K562 (cell line): Measurements from ENCODE around the gene ULBP1. TPM values are rescaled to one million over a fixed set of nuclear protein-coding genes. Genes with fewer than 3 reads are reported as not detected.
"Not testable (repeated sequence)": the region's sequence is repeated elsewhere in the genome, so short reads cannot be mapped to it uniquely, and the experiment has no call there.

ENCODE experiments used
- ATAC-seq: fragments of 200-7000 bp; cut with Tn5 transposase; 3 replicates; pipeline ENCODE4 v1.9.1; 2020; ENCODE audit warnings: moderate library complexity
- BruUV-seq: library from RNA; stranded (reverse); fragments of 400-500 nt; replicated peaks from 2 replicates; lab custom pipeline; 2021; lab: Mats Ljungman, UMichigan
- CTCF ChIA-PET: fragments of 300-600 bp; formaldehyde crosslinking; extraction: SDS; loops from one replicate; lab custom pipeline; 2021; ENCODE audit warnings: low intra/inter-chr PET ratio; lab: Yijun Ruan, JAX
- POLR2A ChIA-PET: fragments of 300-600, 350-650 bp; sonication (Branson Sonifier 250); formaldehyde crosslinking; extraction: SDS; loops from one replicate; lab custom pipeline; 2021; ENCODE audit warnings: antibody characterized with exemption, inconsistent platforms; lab: Yijun Ruan, JAX
- DNase-seq, 4 experiments: peaks; one replicate each; pipeline versions ENCODE4 v3.0.0 to v3.0.0-alpha.2; 2011 to 2018; ENCODE audit warnings: low spot score in 3 of 4, mixed read lengths in 3 of 4; ENCODE audit errors: extremely low read depth in 1 of 4
- FAIRE-seq: peaks from 2 replicates; lab custom pipeline; 2011; peaks lifted over from hg19 to GRCh38; lab: Jason Lieb, UNC
- H2AFZ ChIP-seq: 2 replicates; pipeline ENCODE4 v1.6.0; 2011; ENCODE audit warnings: low read depth, low read length, control low read depth, inconsistent platforms
- H3K27ac ChIP-seq: fragments of 200-600 bp; 3 replicates; pipeline ENCODE4 v1.8.0; 2011; ENCODE audit warnings: low read depth, mild to moderate bottlenecking, control low read depth, inconsistent platforms, low read length, moderate library complexity, mixed read lengths; ENCODE audit errors: extremely low read depth
- H3K27me3 ChIP-seq, 2 experiments: fragments of 300-600 bp in 1 of 2; 2 replicates in 1 of 2; 3 replicates in 1 of 2; pipeline versions ENCODE4 v1.6.0 to v1.8.0; 2011; ENCODE audit warnings: inconsistent platforms in 2 of 2, low read length in 2 of 2, mild to moderate bottlenecking in 1 of 2, mixed read lengths in 1 of 2, moderate library complexity in 1 of 2; ENCODE audit not compliant: control insufficient read depth in 2 of 2, insufficient read depth in 2 of 2
- H3K36me3 ChIP-seq: fragments of 300-600 bp; 3 replicates; pipeline ENCODE4 v1.8.0; 2011; ENCODE audit warnings: mild to moderate bottlenecking, low read length, inconsistent platforms; ENCODE audit not compliant: control insufficient read depth, insufficient read depth
- H3K4me1 ChIP-seq, 2 experiments: fragments of 200-600 bp in 1 of 2; replicated peaks in 1 of 2; 2 replicates in 1 of 2; 3 replicates in 1 of 2; pipeline versions ENCODE4 v1.5.1 to v1.8.0; 2011; ENCODE audit warnings: inconsistent platforms in 2 of 2, low read length in 2 of 2, mild to moderate bottlenecking in 1 of 2, mixed read lengths in 1 of 2, moderate library complexity in 1 of 2; ENCODE audit not compliant: control insufficient read depth in 2 of 2, insufficient read depth in 2 of 2
- H3K4me2 ChIP-seq: 2 replicates; pipeline ENCODE4 v1.6.1; 2011; ENCODE audit warnings: low read length, control low read depth, inconsistent platforms, mixed read lengths; ENCODE audit not compliant: insufficient read depth
- H3K4me3 ChIP-seq: fragments of 200-600 bp; sonication (generic), shearing (Covaris generic); 2 replicates; pipeline ENCODE4 v1.5.1; 2016; ENCODE audit warnings: control low read depth, inconsistent platforms
- H3K79me2 ChIP-seq: fragments of 200-600 bp; 3 replicates; pipeline ENCODE4 v1.8.0; 2011; ENCODE audit warnings: low read length, inconsistent platforms; ENCODE audit not compliant: control insufficient read depth, insufficient read depth
- H3K9ac ChIP-seq, 2 experiments: 2 replicates each; pipeline versions ENCODE4 v1.6.0 to v1.6.1; 2011; ENCODE audit warnings: low read depth in 2 of 2, low read length in 2 of 2, control low read depth in 1 of 2, inconsistent platforms in 1 of 2, mild to moderate bottlenecking in 1 of 2, mixed read lengths in 1 of 2; ENCODE audit not compliant: insufficient read depth in 1 of 2
- H3K9me1 ChIP-seq: one replicate; pipeline ENCODE4 v1.6.0; 2011; ENCODE audit warnings: inconsistent platforms, mild to moderate bottlenecking, low read length, moderate library complexity; ENCODE audit not compliant: control insufficient read depth, insufficient read depth
- H3K9me3 ChIP-seq: replicated peaks from 2 replicates; pipeline ENCODE4 v1.5.1; 2011; ENCODE audit warnings: low read depth, low read length, inconsistent platforms; ENCODE audit not compliant: control insufficient read depth, insufficient read depth
- H4K20me1 ChIP-seq: replicated peaks from 2 replicates; pipeline ENCODE4 v1.6.1; 2011; ENCODE audit warnings: low read length, inconsistent platforms, mixed read lengths; ENCODE audit not compliant: control insufficient read depth, insufficient read depth
- CTBP1 ChIP-seq: fragments of 450-650 bp; IDR thresholded peaks from 2 replicates; pipeline ENCODE4 v1.6.1; 2016; ENCODE audit warnings: borderline replicate concordance
- EP300 ChIP-seq: IDR thresholded peaks from 2 replicates; pipeline ENCODE4 v1.6.1; 2012; ENCODE audit warnings: low read length, improper control_type of control experiment
- ESRRA ChIP-seq: fragments of 450-650 bp; IDR thresholded peaks from 2 replicates; pipeline ENCODE4 v1.6.1; 2014; ENCODE audit warnings: low read depth, mild to moderate bottlenecking, moderate library complexity, borderline replicate concordance
- FOSL1 ChIP-seq: fragments of 200-800 bp; sonication (Bioruptor generic); conservative IDR thresholded peaks from 2 replicates; pipeline ENCODE4 v1.6.1; 2016; ENCODE audit warnings: missing genetic modification characterization, missing compliant biosample characterization
- MYC ChIP-seq, 2 experiments: fragments of 250-450 bp in 1 of 2; sonication (Bioruptor Pico) in 1 of 2; IDR thresholded peaks; 2 replicates each; pipeline versions ENCODE4 v1.5.1 to v1.6.1; 2012 to 2021; ENCODE audit warnings: low read depth in 2 of 2, borderline replicate concordance in 1 of 2, improper control_type of control experiment in 1 of 2, low read length in 1 of 2, mild to moderate bottlenecking in 1 of 2, moderate library complexity in 1 of 2
- SRF ChIP-seq, 2 experiments: fragments of 250-450, 450-650 bp in 1 of 2; sonication (Bioruptor Pico) in 1 of 2; sonication (generic) in 1 of 2; formaldehyde crosslinking; IDR thresholded peaks; 2 replicates each; pipeline versions ENCODE4 v1.5.0 to v1.5.1; 2020 to 2022; ENCODE audit warnings: mild to moderate bottlenecking in 1 of 2, missing genetic modification reagents in 1 of 2
- WGBS: fragments of 100-300 bp; shearing (Covaris generic); methylation state at CpG from one replicate; pipeline ENCODE4 v1.1.6; 2016; ENCODE audit warnings: low coverage, mixed read lengths; ENCODE audit not compliant: insufficient coverage; ENCODE audit errors: missing lambda C conversion rate; 5-methylcytosine and 5-hydroxymethylcytosine counted together
- in situ Hi-C: fragments of 300-500 bp; cut with MboI; formaldehyde crosslinking; loops from 4 replicates; pipeline ENCODE4 v1.15.0; 2018; ENCODE audit warnings: inconsistent platforms, mixed read lengths
- intact Hi-C: fragments of 100-400 bp; cut with micrococcal nuclease; formaldehyde crosslinking; loops from 2 replicates; pipeline ENCODE4 v1.14.2; 2022
- polyA plus RNA-seq, 8 experiments: library from polyadenylated mRNA; depleted of rRNA in 4 of 8; stranded (reverse) in 5 of 8; unstranded in 3 of 8; fragments of >200 nt; fragmentation: Nextera tagmentation in 2 of 8; fragmentation: Illumina TruSeq in 1 of 8; extraction: Ambion mirVana in 2 of 8; extraction: Trizol in 1 of 8; gene quantifications; 2 replicates each; pipeline versions ENCODE4 v1.2.1 to v1.2.3, GENCODE V29; 2011 to 2014; ENCODE audit warnings: inconsistent platforms in 1 of 8, missing spikeins in 1 of 8
- total RNA-seq, 7 experiments: library from RNA; depleted of rRNA in 6 of 7; stranded (reverse); fragments of >200 nt in 6 of 7; fragmentation: Illumina TruSeq in 2 of 7; extraction: Trizol in 2 of 7; gene quantifications; 2 replicates each; pipeline versions ENCODE4 v1.2.1 to v1.2.3, GENCODE V29; 2011 to 2021; ENCODE audit warnings: low replicate concordance in 1 of 7

ULBP1 gene
- total and polyA plus RNA-seq, 9 of the 15 experiments (the other 6 are each of a cell fraction or from before 2014, with no cell fraction given) = 0.33 to 6.0 (median 2.5) TPM

DNA sequence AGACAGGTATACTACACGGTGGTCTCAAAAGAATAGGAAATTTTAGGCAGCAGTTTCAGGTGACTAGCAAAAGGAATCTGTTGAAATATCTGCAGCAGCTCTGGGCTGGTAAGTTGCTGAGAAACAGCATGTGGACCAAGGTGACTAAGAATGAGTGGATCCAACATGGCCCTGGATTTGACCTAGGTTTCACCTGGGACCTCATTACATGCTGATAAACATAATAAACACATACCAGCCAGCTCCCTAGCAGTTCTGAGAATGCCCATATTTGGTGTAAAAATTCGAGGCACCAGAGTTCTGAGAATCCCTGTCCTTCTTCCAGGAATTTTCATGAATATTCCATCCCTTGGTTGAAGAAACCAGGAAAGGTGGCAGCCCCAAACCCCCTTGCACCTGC is 10.4 kb upstream of the ULBP1 start:
- not testable (repeated sequence) for H3K79me2 ChIP-seq; H3K4me1 ChIP-seq; H3K4me2 ChIP-seq; H3K27ac ChIP-seq; DNase-seq; H2AFZ ChIP-seq; H3K9me1 ChIP-seq; TF ChIP-seq MYC (CRISPR knock-in tag; IDR thresholded peaks at IDR 0.05; ENCODE audit: borderline replicate concordance, low read depth)
- ATAC-seq (peak; percentile 58), FAIRE-seq (peak; percentile 29)
- peaks cover 15 to 34% of the 10 kb centered on the region in 2 experiments for H3K27me3 ChIP-seq
- peak; percentile 49; the same call in 1 of the 2 replicates for TF ChIP-seq CTBP1
- TF ChIP-seq EP300 = peak; percentile 17; the same call in 1 of the 2 replicates
- TF ChIP-seq SRF (CRISPR knock-in tag; IDR thresholded peaks at IDR 0.05) = peak; percentile 68 to 98; a peak in 3 of 4 replicates
- TF ChIP-seq MYC (IDR thresholded peaks at IDR 0.05; ENCODE audit: low read depth, low read length) = 0 out of 2 replicates have a peak, but pooled peaks have one; percentile 32
- peak; percentile 74 for TF ChIP-seq FOSL1 (tag)
- 0 out of 2 replicates have a peak, but pooled peaks have one; percentile 35 for TF ChIP-seq ESRRA
- TF ChIP-seq, all 486 proteins: peak for 6; not testable (repeated sequence) for 480
- H4K20me1 ChIP-seq, H3K4me3 ChIP-seq, BruUV-seq, H3K36me3 ChIP-seq, H3K9ac ChIP-seq, intact Hi-C loops, H3K9me3 ChIP-seq, CTCF ChIA-PET, in situ Hi-C loops, POLR2A ChIA-PET: not testable (repeated sequence)
- 0% methylated on average over 2 of the region's 2 CpGs for WGBS
